ENCODE data around the gene SPACDR. TPM values are rescaled to one million over a fixed set of nuclear protein-coding genes. Genes with fewer than 3 reads are reported as not detected.

Gene SPACDR
- total RNA-seq, 1 donor: 0.36 TPM

GRCh38 chr7:100476101-100476780, 12.2 kb upstream of the SPACDR start:
- Histone ChIP-seq H4K20me1 (ENCODE audit: insufficient read depth, low read length) (peaks cover 34% of the 10 kb centered on the region), H3K4me3 (ENCODE audit: insufficient read depth, low read length) (peak overlapping the region; percentile 94), H3K27ac (ENCODE audit: low read depth, low read length) (peak overlapping the region; percentile 37), H3K4me2 (ENCODE audit: insufficient read depth, low read length) (peak overlapping the region; percentile 84), H3K4me1 (ENCODE audit: insufficient read depth, low read length) (peaks cover 24% of the 10 kb centered on the region), H3K79me2 (ENCODE audit: insufficient read depth, low read length) (peaks cover 58% of the 10 kb centered on the region), H2AFZ (ENCODE audit: low read length) (no peak overlapping the region), H3K27me3 (ENCODE audit: insufficient read depth, low read length) (no peaks in the 10 kb centered on the region), H3K9me3 (ENCODE audit: low read depth, low read length) (no peaks in the 10 kb centered on the region), H3K36me3 (ENCODE audit: insufficient read depth, low read length) (peaks cover 12% of the 10 kb centered on the region)
- no peak for TF ChIP-seq CTCF (IDR thresholded peaks at IDR 0.05; ENCODE audit: extremely low read depth, low read depth, low read length)
- DNase-seq (ENCODE audit: insufficient read length, low spot score, missing footprints): peak; percentile 83

GRCh38 chr7:100475549-100475948, 11.5 kb upstream of the SPACDR start:
- Histone ChIP-seq H3K4me1 (ENCODE audit: insufficient read depth, low read length) (peaks cover 24% of the 10 kb centered on the region), H3K9me3 (ENCODE audit: low read depth, low read length) (no peaks in the 10 kb centered on the region), H2AFZ (ENCODE audit: low read length) (no peak overlapping the region), H3K4me2 (ENCODE audit: insufficient read depth, low read length) (peak overlapping the region; percentile 84), H3K27ac (ENCODE audit: low read depth, low read length) (peak overlapping the region; percentile 37), H3K36me3 (ENCODE audit: insufficient read depth, low read length) (peaks cover 12% of the 10 kb centered on the region), H3K27me3 (ENCODE audit: insufficient read depth, low read length) (no peaks in the 10 kb centered on the region), H3K79me2 (ENCODE audit: insufficient read depth, low read length) (peaks cover 58% of the 10 kb centered on the region), H3K4me3 (ENCODE audit: insufficient read depth, low read length) (peak overlapping the region; percentile 50), H4K20me1 (ENCODE audit: insufficient read depth, low read length) (peaks cover 34% of the 10 kb centered on the region)
- TF ChIP-seq CTCF (IDR thresholded peaks at IDR 0.05; ENCODE audit: extremely low read depth, low read depth, low read length): no peak
- peak; percentile 54 for DNase-seq (ENCODE audit: insufficient read length, low spot score, missing footprints)

- H3K9me3 ChIP-seq (ENCODE audit: low read depth, low read length): no peaks in the 10 kb centered on the region
- H3K79me2 ChIP-seq (ENCODE audit: insufficient read depth, low read length): peaks cover 55% of the 10 kb centered on the region
- no peak overlapping the region for H3K27ac ChIP-seq (ENCODE audit: low read depth, low read length)
- peaks cover 15% of the 10 kb centered on the region for H3K36me3 ChIP-seq (ENCODE audit: insufficient read depth, low read length)
- no peak for TF ChIP-seq CTCF (IDR thresholded peaks at IDR 0.05; ENCODE audit: extremely low read depth, low read depth, low read length)
- H2AFZ ChIP-seq (ENCODE audit: low read length): no peak overlapping the region
- H3K4me1 ChIP-seq (ENCODE audit: insufficient read depth, low read length): peaks cover 21% of the 10 kb centered on the region
- no peaks in the 10 kb centered on the region for H3K27me3 ChIP-seq (ENCODE audit: insufficient read depth, low read length)
- peaks cover 40% of the 10 kb centered on the region for H4K20me1 ChIP-seq (ENCODE audit: insufficient read depth, low read length)
- DNase-seq (ENCODE audit: insufficient read length, low spot score, missing footprints): peak; percentile 99
- no peak overlapping the region for H3K4me2 ChIP-seq (ENCODE audit: insufficient read depth, low read length)
- H3K4me3 ChIP-seq (ENCODE audit: insufficient read depth, low read length): no peak overlapping the region
These were observed 8.9 kb upstream of the SPACDR start for GRCh38 chr7:100472854-100473499.

- no peak for TF ChIP-seq CTCF (IDR thresholded peaks at IDR 0.05; ENCODE audit: extremely low read depth, low read depth, low read length)
- Histone ChIP-seq H3K79me2 (ENCODE audit: insufficient read depth, low read length) (peaks cover 50% of the 10 kb centered on the region), H3K4me1 (ENCODE audit: insufficient read depth, low read length) (peaks cover 21% of the 10 kb centered on the region), H4K20me1 (ENCODE audit: insufficient read depth, low read length) (peaks cover 37% of the 10 kb centered on the region), H3K9me3 (ENCODE audit: low read depth, low read length) (no peaks in the 10 kb centered on the region), H3K4me3 (ENCODE audit: insufficient read depth, low read length) (no peak overlapping the region), H3K36me3 (ENCODE audit: insufficient read depth, low read length) (peaks cover 17% of the 10 kb centered on the region), H3K27ac (ENCODE audit: low read depth, low read length) (no peak overlapping the region), H3K27me3 (ENCODE audit: insufficient read depth, low read length) (no peaks in the 10 kb centered on the region), H3K4me2 (ENCODE audit: insufficient read depth, low read length) (no peak overlapping the region), H2AFZ (ENCODE audit: low read length) (no peak overlapping the region)
- no peak for DNase-seq (ENCODE audit: insufficient read length, low spot score, missing footprints)
These were observed 8.2 kb upstream of the SPACDR start for GRCh38 chr7:100472121-100472851.
